GM21717 (cell line): ENCODE results near the gene KRTAP13-2.

ENCODE experiments used
- ATAC-seq: cut with Tn5 transposase; IDR thresholded peaks from one replicate; pipeline ENCODE4 v1.9.1; 2021; ENCODE audit warnings: mild to moderate bottlenecking, moderate library complexity; ENCODE audit not compliant: unreplicated experiment

The KRTAP13-2 gene

GRCh38 chr21:30326390-30326789, 45.7 kb downstream of the KRTAP13-2 start:
- no peak for ATAC-seq
